Endometrial microvascular endothelial cells (primary cell): ENCODE data around the gene MAST2. TPM values are rescaled to one million over a fixed set of nuclear protein-coding genes. Genes with fewer than 3 reads are reported as not detected.
"Not testable (repeated sequence)": the region's sequence is repeated elsewhere in the genome, so short reads cannot be mapped to it uniquely, and the experiment has no call there.

Source experiments
- in situ Hi-C: cut with HindIII; loops from 2 replicates; pipeline ENCODE4 v1.10.0; 2017; ENCODE audit warnings: low sequenced_read_pairs, low pct_unique_long_range_greater_than_20kb; ENCODE audit errors: inconsistent ontology term
- total RNA-seq: library from RNA; depleted of rRNA; stranded (reverse); fragments of >200 nt; gene quantifications from one replicate; pipeline ENCODE4 v1.2.3, GENCODE V29; 2015; ENCODE audit errors: inconsistent ontology term

The MAST2 gene
- total RNA-seq, 1 donor from 2014 or later, result 17.6 TPM

DNA sequence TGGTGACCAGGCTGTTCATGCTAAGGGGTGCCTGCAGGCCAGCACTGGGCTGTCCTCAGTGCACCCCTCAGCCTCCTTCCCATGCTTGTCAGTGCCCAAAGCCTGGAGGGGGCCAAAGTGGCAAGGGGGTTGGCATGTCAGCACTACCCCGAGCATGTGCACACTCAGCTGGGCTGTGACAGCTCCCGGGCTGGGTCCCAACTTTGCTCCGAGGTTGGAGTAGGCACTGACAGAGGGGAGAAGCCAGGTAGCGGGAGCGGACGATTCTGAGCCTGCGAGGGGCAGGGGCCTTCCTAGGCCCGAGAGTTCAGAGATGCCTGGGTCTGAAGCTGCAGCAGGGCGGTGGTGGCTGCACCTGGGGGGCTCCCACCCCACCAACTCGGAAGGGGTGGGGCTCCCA lies 119.0 kb downstream of the MAST2 start:
- in situ Hi-C loops, result no loop called here

DNA sequence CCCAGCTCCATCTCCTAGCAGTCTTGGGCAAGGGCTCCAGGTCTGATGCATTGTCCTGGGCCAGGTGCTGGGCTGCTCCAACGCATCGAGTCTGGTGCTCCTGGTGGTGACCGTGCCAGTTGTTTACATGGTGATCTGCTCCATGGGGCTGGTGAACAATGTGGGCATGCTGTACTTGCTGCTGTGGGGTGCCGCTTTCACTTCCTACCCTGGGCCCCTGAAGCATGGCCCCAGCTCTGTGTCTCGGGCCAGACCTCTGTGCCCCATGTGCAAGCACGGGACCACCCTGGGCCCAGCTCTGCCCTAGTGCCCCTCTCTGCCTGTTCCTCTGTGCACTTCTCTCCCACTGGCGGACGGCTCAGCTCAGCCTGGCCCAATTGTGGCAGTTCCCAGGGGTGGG lies 119.4 kb downstream of the MAST2 start:
- in situ Hi-C loops, result no loop called here

DNA sequence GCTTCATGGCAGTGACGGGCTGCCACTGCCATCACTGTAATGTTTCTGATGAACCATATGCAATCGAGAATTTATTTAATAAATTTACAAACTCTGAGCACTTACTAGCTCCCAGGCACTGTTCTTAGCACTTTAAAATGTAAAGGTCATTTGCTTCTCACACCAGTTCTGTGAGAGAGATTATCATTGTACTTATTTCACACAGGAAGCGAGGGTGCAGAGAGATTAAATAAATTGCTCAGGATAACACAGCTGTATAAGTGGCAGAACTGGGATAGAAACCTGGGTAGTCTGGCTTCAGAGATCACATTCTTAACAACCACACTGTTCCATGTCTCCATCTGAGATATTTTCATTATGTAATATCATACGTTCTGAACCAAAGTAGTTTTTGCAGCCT lies 119.9 kb downstream of the MAST2 start:
- in situ Hi-C loops, result no loop called here

DNA sequence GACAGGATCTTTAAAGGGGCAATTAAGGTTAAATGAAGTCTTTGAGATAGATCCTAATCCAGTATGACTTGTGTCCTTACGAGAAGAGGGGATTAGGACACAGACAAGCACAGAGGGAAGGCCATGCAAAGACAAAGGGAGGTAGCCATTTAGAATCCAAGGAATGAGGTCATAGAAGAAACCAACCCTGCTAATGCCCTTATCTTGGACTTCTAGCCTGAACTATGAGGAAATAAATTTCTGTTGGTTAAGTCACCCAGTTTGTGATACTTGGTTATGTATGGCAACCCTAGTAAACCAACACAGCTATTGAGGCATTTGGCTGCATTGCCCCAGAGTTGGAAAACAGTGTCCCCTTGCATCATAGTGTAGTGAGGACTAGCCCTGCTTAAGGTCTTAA lies 121.3 kb downstream of the MAST2 start:
- in situ Hi-C loops, result no loop called here

DNA sequence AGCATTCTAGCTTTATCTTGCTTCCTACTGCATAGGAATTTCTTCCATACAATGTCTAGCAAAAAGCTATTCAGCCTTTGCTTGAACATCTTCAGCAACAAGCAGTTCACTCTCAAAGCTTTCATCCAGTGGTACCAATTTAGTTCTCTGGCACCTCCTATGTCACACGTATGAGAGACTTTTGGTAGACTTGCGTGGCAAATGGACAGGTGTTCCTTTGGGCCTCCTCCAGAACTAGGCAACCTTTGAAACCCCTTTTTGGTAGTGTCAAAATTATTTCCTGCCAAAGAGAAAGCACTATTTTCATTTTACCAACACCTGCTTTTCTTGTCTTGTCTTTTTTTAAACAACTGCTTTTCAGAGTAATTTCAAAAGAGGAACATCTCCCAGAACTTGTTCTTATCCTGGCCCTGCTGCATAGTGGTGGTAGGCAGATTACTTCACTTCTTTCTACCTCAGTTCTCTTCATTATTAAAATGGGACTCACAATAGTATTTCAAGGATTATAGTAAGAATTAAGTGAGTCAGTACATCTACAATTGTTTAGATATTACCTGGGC lies 122.4 kb downstream of the MAST2 start:
- in situ Hi-C loops, result no loop called here

DNA sequence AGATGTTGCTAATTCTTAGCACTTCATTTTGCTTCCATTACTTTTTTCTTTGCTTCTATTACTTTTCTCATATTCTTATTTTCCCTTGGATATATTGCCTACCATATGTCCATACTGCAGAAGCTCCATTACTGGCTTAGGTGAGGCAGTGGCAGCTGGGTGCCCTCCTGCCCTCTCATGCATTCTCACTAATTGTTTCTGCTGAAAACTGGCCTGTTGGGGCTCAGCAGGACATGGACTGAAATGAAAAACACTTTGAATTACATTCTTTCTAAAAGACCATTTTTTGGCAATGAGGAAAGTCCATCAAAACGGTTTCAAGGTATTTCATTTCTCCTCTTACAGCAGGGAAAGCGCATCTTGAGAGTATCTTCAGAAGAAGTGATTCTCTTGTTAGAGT lies 122.9 kb downstream of the MAST2 start:
- in situ Hi-C loops, result no loop called here

DNA sequence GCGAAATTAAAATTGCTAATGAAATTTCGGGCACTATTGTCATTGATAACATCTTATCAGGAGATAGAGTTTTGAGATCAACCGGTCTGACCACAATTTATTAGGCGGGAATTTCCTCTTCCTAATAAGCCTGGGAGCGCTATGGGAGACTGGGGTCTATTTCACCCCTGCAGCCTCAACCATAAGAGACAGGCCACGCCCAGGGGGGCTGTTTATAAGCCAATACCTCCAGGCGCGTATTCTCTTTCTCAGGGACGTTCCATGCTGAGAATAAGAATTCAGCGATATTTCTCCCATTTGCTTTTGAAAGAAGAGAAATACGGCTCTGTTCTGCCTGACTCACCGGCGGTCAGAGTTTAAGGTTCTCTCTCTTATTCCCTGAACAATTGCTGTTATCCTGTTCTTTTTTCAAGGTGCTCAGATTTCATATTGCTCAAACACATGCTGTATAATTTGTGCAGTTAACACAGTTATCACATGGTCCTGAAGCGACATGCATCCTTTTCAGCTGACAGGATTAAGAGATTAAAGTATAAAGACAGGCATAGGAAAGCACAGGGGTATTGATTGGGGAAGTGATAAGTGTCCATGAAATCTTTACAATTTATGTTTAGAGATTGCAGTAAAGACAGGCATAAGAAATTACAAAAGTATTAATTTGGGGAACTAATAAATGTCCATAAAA lies 124.0 kb downstream of the MAST2 start:
- in situ Hi-C loops, result not testable (repeated sequence)

DNA sequence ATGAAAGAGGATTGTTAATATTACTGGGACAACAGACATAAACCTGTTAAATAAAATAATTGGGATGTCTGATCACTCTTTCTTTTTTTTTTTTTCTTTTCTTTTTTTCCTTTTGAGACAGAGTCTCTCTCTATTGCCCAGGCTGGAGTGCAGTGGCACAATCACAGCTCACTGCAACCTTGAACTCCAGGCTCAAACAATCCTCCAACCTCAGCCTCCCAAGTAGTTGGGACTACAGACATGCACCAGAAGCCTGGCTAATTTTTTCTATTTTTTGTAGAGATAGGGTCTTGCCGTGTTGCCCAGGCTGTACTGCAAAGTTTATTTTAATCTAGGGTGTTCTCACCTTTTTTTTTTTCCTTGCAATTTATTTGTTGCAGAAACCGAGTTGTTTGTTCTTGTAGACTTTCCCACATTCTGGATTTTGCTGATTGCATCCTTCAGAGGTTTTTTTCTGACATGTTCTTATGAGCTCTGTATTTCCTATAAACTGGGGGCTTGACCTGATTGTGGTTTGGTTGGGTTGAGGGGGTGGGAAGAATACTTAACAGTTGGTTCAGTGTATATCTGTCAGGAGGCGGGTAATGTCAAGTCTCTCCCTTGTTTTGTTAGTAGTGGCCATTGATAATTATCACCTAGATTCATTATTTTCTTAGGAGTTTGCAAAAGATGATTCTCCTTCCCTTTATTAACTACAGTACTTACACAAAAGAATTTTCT lies 125.2 kb downstream of the MAST2 start:
- in situ Hi-C loops, result no loop called here

DNA sequence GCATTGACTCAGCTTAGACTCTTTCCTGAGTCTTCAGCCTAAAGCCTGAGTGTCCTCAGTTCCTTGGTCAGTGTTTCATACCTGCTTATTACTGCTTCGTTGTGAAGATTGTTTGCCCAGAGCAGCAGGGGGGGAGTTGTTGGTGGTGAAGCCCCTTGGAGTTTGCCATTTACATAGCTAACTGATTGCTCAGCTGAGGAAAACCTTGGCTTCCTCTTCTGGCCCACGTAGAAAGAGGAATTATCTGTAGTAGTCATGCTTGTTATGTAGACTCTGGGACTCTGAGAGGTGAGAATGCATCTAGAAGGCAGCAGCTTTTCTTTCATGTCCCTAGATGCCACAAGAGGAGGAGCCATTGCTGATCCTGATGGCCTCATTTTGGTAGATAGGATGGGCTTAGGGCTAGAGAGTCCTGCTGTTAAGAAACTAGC lies 125.9 kb downstream of the MAST2 start:
- in situ Hi-C loops, result no loop called here

DNA sequence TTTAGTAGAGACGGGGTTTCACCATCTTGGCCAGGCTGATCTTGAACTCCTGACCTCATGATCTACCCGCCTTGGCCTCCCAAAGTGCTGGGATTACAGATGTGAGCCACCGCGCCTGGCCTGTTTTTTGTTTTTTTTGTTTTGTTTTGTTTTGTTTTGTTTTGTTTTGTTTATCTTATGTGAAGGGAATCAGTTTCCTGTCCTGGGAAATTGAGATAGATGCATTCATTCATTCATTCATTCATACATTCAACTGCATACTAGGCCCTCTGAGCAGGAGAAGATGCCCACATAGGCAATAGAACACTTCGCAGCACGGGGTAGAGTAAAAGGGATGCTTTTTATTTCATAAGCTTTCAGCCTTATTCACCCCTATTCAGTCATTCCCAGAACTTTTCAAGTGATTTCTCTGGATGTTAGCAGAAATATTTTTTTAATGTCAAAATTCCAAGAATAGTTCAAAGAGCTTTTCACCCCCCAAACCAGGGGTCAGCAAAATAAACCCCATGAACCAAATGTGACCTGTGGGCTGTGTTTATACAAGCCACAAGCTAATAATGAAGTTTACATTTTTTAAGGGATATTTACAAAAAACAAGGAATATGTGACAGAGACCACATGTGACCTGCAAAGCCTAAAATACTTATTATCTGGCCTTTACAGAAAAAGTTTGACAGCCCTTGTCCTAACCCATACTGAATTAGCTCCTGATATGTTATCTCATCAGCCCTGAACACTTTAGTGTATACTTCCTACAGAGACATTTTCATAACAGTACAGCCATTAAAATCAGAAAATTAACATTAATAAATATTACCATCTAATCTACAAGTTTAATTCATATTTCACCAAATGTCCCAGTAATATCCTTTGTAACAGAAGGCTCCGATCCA lies 127.1 kb downstream of the MAST2 start:
- in situ Hi-C loops, result no loop called here

DNA sequence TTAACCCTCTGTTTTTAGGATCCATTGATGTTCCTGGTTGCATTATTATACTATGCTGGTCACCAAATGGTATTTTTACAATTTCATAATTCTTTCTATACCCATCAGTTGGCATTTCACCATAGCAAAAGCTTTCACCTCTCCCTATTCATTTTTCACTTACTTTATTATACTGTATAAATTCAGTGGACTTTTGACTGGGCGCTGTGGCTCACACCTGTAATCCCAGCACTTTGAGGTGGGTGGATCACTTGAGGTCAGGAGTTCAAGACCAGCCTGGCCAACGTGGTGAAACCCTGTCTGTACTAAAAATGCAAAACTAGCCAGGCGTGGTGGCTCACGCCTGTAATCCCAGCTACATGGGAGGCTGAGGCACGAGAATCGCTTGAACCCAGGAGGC lies 128.8 kb downstream of the MAST2 start:
- in situ Hi-C loops, result not testable (repeated sequence)

DNA sequence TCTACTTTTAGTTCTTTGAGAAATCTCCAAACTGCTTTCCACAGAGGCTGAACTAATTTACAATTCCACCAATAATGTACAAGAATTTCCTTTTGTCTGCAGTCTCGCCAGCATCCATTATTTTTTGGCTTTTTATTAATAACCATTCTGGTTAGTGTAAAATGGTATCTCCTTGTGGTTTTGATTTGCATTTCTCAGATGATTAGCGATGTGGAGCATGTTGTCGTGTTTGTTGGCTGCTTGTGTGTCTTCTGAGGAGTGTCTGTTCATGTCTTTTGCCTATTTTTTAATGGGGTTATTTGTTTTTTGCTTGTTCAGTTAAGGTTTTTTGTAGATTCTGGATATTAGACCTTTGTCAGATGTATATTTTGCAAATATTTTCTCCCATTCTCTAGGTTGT lies 131.5 kb downstream of the MAST2 start:
- in situ Hi-C loops, result no loop called here

DNA sequence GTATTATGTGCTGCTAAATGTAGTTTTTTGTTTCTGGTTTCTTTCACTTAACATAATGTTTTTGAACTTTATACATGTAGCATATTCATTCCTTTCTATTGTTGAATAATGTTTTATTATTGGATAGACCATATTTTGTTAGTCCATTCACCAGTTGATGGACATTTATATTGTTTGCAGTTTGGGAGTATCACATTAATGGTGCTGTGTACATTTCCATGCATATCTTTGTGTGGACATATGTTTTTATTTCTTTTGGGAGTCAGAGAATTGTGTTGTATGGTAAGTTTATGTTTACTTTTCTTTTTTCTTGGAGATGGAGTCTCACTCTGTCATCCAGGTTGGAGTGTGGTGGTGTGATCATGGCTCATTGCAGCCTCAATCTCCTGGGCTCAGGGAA lies 134.6 kb downstream of the MAST2 start:
- in situ Hi-C loops, result no loop called here

DNA sequence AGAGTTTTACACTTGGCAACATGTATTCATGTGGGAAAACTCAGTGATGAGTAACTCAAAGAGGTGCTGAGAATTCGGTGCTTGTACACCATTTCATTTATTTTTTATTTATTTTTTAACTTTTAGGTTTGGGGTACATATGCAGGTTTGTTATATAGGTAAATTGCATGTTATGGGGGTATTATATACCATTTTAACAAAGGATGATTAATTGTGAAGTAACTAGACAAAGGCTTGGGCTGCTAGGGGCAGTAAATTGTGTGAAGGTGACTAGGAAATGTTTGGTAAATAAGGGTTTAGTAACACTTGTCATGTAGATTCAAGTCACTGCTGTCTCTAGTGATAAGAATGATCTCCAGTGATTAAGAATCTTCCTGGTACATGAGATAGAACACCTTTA lies 139.0 kb downstream of the MAST2 start:
- in situ Hi-C loops, result no loop called here

DNA sequence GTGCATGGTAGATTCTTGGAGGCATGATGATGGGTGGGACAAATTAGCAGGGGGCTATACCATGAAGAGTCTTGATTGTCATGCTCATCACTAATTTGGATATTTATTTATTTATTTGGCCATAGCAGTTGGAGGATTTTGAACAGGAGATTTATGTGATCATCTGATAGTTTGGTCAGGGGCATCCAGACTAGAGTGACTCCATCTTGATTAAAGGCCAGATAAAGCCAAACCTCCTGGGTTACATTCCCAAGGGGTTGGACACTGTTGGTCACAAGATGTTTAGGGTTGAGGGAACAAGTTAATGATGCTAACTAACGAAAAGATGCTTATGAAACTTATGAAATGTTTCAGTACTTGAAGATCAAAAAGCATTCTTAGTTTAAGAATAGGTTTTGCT lies 139.8 kb downstream of the MAST2 start:
- in situ Hi-C loops, result no loop called here

DNA sequence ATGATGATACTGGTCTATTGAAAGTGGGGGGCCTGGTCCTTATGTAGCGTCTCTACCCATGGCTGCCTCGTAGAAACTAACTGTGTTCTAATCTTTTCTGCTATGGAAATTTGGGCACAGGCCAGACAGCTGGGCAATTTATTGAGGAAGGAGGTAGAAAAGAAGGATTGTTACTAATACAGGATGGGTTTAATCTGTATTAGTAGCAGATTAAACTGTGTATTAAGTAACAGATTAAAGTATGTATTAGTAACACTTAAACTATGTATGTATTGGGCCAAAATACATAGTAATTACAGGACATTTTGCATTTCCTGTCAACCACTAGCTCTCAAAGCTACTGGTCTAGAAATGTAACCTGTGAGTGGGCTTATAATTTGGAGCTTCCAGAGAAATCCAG lies 142.0 kb downstream of the MAST2 start:
- in situ Hi-C loops, result no loop called here

DNA sequence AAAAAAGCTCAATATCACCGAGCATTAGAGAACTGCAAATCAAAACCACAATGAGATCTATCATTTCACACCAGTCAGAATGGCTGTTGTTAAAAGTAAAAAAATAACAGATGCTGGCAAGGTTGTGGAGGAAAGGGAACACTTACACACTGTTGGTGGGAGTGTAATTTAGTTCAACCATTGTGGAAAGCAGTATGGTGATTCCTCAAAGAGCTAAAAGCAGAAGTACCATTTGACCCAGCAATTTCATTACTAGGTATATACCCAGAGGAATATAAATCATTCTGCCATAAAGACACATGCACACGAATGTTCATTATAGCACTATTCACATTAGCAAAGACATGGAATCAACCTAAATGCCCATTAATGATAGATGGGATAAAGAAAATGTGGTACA lies 146.1 kb downstream of the MAST2 start:
- in situ Hi-C loops, result not testable (repeated sequence)

DNA sequence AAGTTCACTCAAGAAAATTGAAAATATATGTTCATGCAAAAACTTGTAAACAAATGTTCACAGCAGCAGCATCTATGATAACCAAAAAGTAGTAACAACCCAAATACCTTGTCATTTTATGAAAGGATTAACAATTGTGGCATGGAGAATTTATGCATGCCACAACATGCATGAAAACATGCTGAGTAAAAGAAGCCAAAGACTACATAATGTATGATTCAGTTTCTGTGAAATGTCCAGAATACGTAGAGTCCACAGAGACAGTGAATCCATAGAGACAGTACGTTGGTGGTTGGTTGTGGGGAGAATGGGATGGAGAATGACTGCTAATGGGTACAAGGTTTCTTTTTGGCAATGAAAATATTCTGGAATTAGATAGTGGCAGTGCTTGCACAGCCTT lies 148.7 kb downstream of the MAST2 start:
- in situ Hi-C loops, result no loop called here
